SK-N-SH treated with all-trans-retinoic acid at 6 μM for 48 hours (cell line): ENCODE results near the gene RPN1.

Experiments used
- ATAC-seq: fragments of 200-7000 bp; cut with Tn5 transposase; 3 replicates; pipeline ENCODE4 v1.9.1; 2020; ENCODE audit warnings: mild to moderate bottlenecking, moderate library complexity
- ARNTL ChIP-seq: fragments of 450-650 bp; formaldehyde crosslinking; IDR thresholded peaks from 2 replicates; pipeline ENCODE4 v1.5.0; 2020; ENCODE audit warnings: low read depth, mild to moderate bottlenecking, moderate library complexity, borderline replicate concordance
- BACH2 ChIP-seq: fragments of 250-450 bp; sonication (Bioruptor Pico); IDR thresholded peaks from 2 replicates; pipeline ENCODE4 v1.9.0; 2021; ENCODE audit warnings: mild to moderate bottlenecking, borderline replicate concordance
- CREB5 ChIP-seq: fragments of 250-450 bp; sonication (Bioruptor Pico); IDR thresholded peaks from 2 replicates; pipeline ENCODE4 v1.5.1; 2020; ENCODE audit warnings: low read depth, mild to moderate bottlenecking, moderate library complexity
- CSDC2 ChIP-seq: fragments of 250-450 bp; sonication (Bioruptor Pico); IDR thresholded peaks from 2 replicates; pipeline ENCODE4 v1.5.0; 2020; ENCODE audit warnings: mild to moderate bottlenecking, moderate library complexity
- CSRNP3 ChIP-seq: fragments of 250-450 bp; sonication (Bioruptor Pico); IDR thresholded peaks from 2 replicates; pipeline ENCODE4 v1.5.1; 2021; ENCODE audit warnings: mild to moderate bottlenecking, moderate library complexity
- ESRRG ChIP-seq: fragments of 250-450 bp; sonication (Bioruptor Pico); IDR thresholded peaks from 2 replicates; pipeline ENCODE4 v1.6.1; 2021; ENCODE audit warnings: mild to moderate bottlenecking
- OSR1 ChIP-seq: fragments of 250-450 bp; sonication (Bioruptor Pico); IDR thresholded peaks from 2 replicates; pipeline ENCODE4 v1.8.0; 2022; ENCODE audit warnings: moderate library complexity, mild to moderate bottlenecking, inconsistent platforms
- POU6F1 ChIP-seq: fragments of 250-450 bp; sonication (Bioruptor Pico); IDR thresholded peaks from 2 replicates; pipeline ENCODE4 v1.8.0; 2021; ENCODE audit warnings: low read depth, mild to moderate bottlenecking, moderate library complexity, borderline replicate concordance
- PPARA ChIP-seq: fragments of 250-450 bp; sonication (Bioruptor Pico); IDR thresholded peaks from 2 replicates; pipeline ENCODE4 v1.5.0; 2020; ENCODE audit warnings: mild to moderate bottlenecking, borderline replicate concordance
- TCF4 ChIP-seq: fragments of 250-450 bp; sonication (Bioruptor Pico); IDR thresholded peaks from 2 replicates; pipeline ENCODE4 v1.8.0; 2021; ENCODE audit warnings: mild to moderate bottlenecking, moderate library complexity, borderline replicate concordance
- TOX ChIP-seq: fragments of 250-450 bp; sonication (Bioruptor Pico); IDR thresholded peaks from 2 replicates; pipeline ENCODE4 v1.8.0; 2021; ENCODE audit warnings: mild to moderate bottlenecking, moderate library complexity, borderline replicate concordance
- TSHZ2 ChIP-seq: fragments of 250-450 bp; sonication (Bioruptor Pico); IDR thresholded peaks from 2 replicates; pipeline ENCODE4 v1.5.0; 2020; ENCODE audit warnings: mild to moderate bottlenecking, moderate library complexity
- ZC3H10 ChIP-seq: fragments of 250-450 bp; sonication (Bioruptor Pico); IDR thresholded peaks from 2 replicates; pipeline ENCODE4 v1.5.1; 2021; ENCODE audit warnings: mild to moderate bottlenecking, moderate library complexity
- ZFP30 ChIP-seq: fragments of 450-650 bp; formaldehyde crosslinking; IDR thresholded peaks from 2 replicates; pipeline ENCODE4 v1.5.0; 2022; ENCODE audit warnings: mild to moderate bottlenecking, moderate library complexity
- ZNF565 ChIP-seq: fragments of 450-650 bp; formaldehyde crosslinking; conservative IDR thresholded peaks from 2 replicates; pipeline ENCODE4 v1.5.0; 2020; ENCODE audit warnings: low read depth, mild to moderate bottlenecking, moderate library complexity
- ZNF70 ChIP-seq: fragments of 450-650 bp; formaldehyde crosslinking; IDR thresholded peaks from 2 replicates; pipeline ENCODE4 v1.5.0; 2020; ENCODE audit warnings: mild to moderate bottlenecking, moderate library complexity
- ZNF8 ChIP-seq: fragments of 450-650 bp; formaldehyde crosslinking; IDR thresholded peaks from 2 replicates; pipeline ENCODE4 v1.5.0; 2020; ENCODE audit warnings: mild to moderate bottlenecking, moderate library complexity
- TF ChIP-seq, protein P1 (sequence below): fragments of 250-450 bp; sonication (Bioruptor Pico); IDR thresholded peaks from 2 replicates; pipeline ENCODE4 v1.8.0; 2020; ENCODE audit warnings: mild to moderate bottlenecking, moderate library complexity, borderline replicate concordance

RPN1 gene

GRCh38 chr3:128621234-128621633 is 29.4 kb downstream of the RPN1 start:
- no peak for ATAC-seq

GRCh38 chr3:128620268-128620691 is 30.3 kb downstream of the RPN1 start:
- ATAC-seq = no peak
- TF ChIP-seq PPARA (CRISPR knock-in tag) (no peak), BACH2 (CRISPR knock-in tag) (no peak), ZNF565 (CRISPR knock-in tag) (no peak), ZNF70 (no peak), POU6F1 (CRISPR knock-in tag) (no peak), CSRNP3 (CRISPR knock-in tag) (no peak), ZNF8 (CRISPR knock-in tag) (no peak), ZFP30 (CRISPR knock-in tag) (no peak), OSR1 (CRISPR knock-in tag) (no peak), ZC3H10 (CRISPR knock-in tag) (no peak)

More at GRCh38 chr3:128621234-128621633, 29.4 kb downstream of the RPN1 start:
- TF ChIP-seq ZFP30 (CRISPR knock-in tag) = no peak
- no peak for TF ChIP-seq POU6F1 (CRISPR knock-in tag)
- TF ChIP-seq CREB5 (CRISPR knock-in tag) = no peak
- TF ChIP-seq, protein P1, sequence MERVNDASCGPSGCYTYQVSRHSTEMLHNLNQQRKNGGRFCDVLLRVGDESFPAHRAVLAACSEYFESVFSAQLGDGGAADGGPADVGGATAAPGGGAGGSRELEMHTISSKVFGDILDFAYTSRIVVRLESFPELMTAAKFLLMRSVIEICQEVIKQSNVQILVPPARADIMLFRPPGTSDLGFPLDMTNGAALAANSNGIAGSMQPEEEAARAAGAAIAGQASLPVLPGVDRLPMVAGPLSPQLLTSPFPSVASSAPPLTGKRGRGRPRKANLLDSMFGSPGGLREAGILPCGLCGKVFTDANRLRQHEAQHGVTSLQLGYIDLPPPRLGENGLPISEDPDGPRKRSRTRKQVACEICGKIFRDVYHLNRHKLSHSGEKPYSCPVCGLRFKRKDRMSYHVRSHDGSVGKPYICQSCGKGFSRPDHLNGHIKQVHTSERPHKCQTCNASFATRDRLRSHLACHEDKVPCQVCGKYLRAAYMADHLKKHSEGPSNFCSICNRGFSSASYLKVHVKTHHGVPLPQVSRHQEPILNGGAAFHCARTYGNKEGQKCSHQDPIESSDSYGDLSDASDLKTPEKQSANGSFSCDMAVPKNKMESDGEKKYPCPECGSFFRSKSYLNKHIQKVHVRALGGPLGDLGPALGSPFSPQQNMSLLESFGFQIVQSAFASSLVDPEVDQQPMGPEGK (CRISPR knock-in tag) = no peak
- TF ChIP-seq TCF4 (CRISPR knock-in tag) = no peak

GRCh38 chr3:128619146-128619890 is 31.3 kb downstream of the RPN1 start:
- no peak for TF ChIP-seq TOX (CRISPR knock-in tag)
- no peak for TF ChIP-seq BACH2 (CRISPR knock-in tag)
- no peak for TF ChIP-seq ZNF565 (CRISPR knock-in tag)
- TF ChIP-seq, protein P1 (CRISPR knock-in tag) = no peak
- TF ChIP-seq ARNTL (CRISPR knock-in tag) = no peak
- no peak for TF ChIP-seq TSHZ2 (CRISPR knock-in tag)
- TF ChIP-seq ZFP30 (CRISPR knock-in tag) = no peak
- no peak for TF ChIP-seq CSDC2 (CRISPR knock-in tag)
- no peak for TF ChIP-seq TCF4 (CRISPR knock-in tag)
- no peak for TF ChIP-seq ESRRG (CRISPR knock-in tag)
- no peak for TF ChIP-seq ZNF8 (CRISPR knock-in tag)
- no peak; the same call in 2 of the 3 replicates for ATAC-seq
